CD4-positive, alpha-beta memory T cell (primary cell): ENCODE data around the gene PRDM7. TPM values are rescaled to one million over a fixed set of nuclear protein-coding genes. Genes with fewer than 3 reads are reported as not detected.
A peak's percentile ranks its signal among the peaks of the same experiment; 100 is the strongest.
"Not testable (repeated sequence)": the region's sequence is repeated elsewhere in the genome, so short reads cannot be mapped to it uniquely, and the experiment has no call there.

Experiments
- CTCF ChIA-PET: fragments of 350-600 bp; sonication (Branson Sonifier 250); formaldehyde crosslinking; loops from one replicate; lab custom pipeline; 2021; ENCODE audit warnings: inconsistent platforms; ENCODE audit not compliant: partially characterized antibody; lab: Charles Lee
- POLR2A ChIA-PET: fragments of 350-600 bp; sonication (Branson Sonifier 250); formaldehyde crosslinking; loops from one replicate; lab custom pipeline; 2021; ENCODE audit not compliant: partially characterized antibody; lab: Charles Lee
- DNase-seq, 5 donors: peaks; one replicate each; pipeline versions ENCODE4 v3.0.0 to v3.0.0-alpha.2; 2020 to 2022; ENCODE audit warnings: mixed read lengths in 1 of 5
- H3K27ac ChIP-seq: one replicate; pipeline ENCODE4 v1.7.0; 2013; ENCODE audit warnings: low read depth, low read length
- H3K27me3 ChIP-seq: 2 replicates; pipeline ENCODE4 v1.7.0; 2013; ENCODE audit warnings: mild to moderate bottlenecking, low read length, moderate library complexity; ENCODE audit not compliant: insufficient read depth
- H3K36me3 ChIP-seq: 2 replicates; pipeline ENCODE4 v1.7.0; 2013; ENCODE audit warnings: mild to moderate bottlenecking, low read length, moderate library complexity; ENCODE audit not compliant: insufficient read depth
- H3K4me1 ChIP-seq: 2 replicates; pipeline ENCODE4 v1.7.0; 2013; ENCODE audit warnings: mild to moderate bottlenecking, low read length, moderate library complexity; ENCODE audit not compliant: insufficient read depth
- H3K4me3 ChIP-seq, 2 donors: one replicate each; pipeline ENCODE4 v1.7.0; 2013; ENCODE audit warnings: low read length in 2 of 2, mild to moderate bottlenecking in 1 of 2
- H3K9me3 ChIP-seq, 2 donors: one replicate each; pipeline ENCODE4 v1.7.0; 2013; ENCODE audit warnings: low read length in 2 of 2, control low read depth in 1 of 2; ENCODE audit not compliant: control insufficient read depth in 1 of 2
- H3K27ac Mint-ChIP-seq, 7 donors: one replicate each; pipeline ENCODE4 v1.8.0; 2020 to 2021; ENCODE audit warnings: mixed read lengths in 7 of 7, mild to moderate bottlenecking in 6 of 7, inconsistent platforms in 3 of 7, moderate library complexity in 3 of 7
- H3K27me3 Mint-ChIP-seq, 2 donors: one replicate each; pipeline ENCODE4 v1.8.0; 2020 to 2021; ENCODE audit warnings: mixed read lengths in 2 of 2
- H3K36me3 Mint-ChIP-seq, 2 donors: one replicate each; pipeline ENCODE4 v1.8.0; 2020 to 2021; ENCODE audit warnings: mixed read lengths in 2 of 2, inconsistent platforms in 1 of 2, mild to moderate bottlenecking in 1 of 2
- H3K4me1 Mint-ChIP-seq, 4 donors: one replicate each; pipeline ENCODE4 v1.8.0; 2020 to 2021; ENCODE audit warnings: mixed read lengths in 4 of 4, mild to moderate bottlenecking in 1 of 4
- H3K4me3 Mint-ChIP-seq, 8 donors: one replicate each; pipeline ENCODE4 v1.8.0; 2020 to 2021; ENCODE audit warnings: mixed read lengths in 8 of 8, mild to moderate bottlenecking in 7 of 8, moderate library complexity in 6 of 8, inconsistent platforms in 3 of 8
- H3K9me3 Mint-ChIP-seq, 8 donors: one replicate each; pipeline ENCODE4 v1.8.0; 2020 to 2021; ENCODE audit warnings: mixed read lengths in 8 of 8, mild to moderate bottlenecking in 5 of 8, inconsistent platforms in 3 of 8, moderate library complexity in 1 of 8
- intact Hi-C: fragments of 100-400 bp; cut with micrococcal nuclease; formaldehyde crosslinking; loops from one replicate; pipeline ENCODE4 v1.15.1; 2023
- polyA plus RNA-seq, 2 donors: library from polyadenylated mRNA; unstranded; fragments of 300-500 nt; fragmentation: Illumina TruSeq; gene quantifications; one replicate each; pipeline ENCODE4 v1.2.3, GENCODE V29; 2021
- total RNA-seq, 2 experiments: library from RNA; stranded (reverse); gene quantifications; one replicate each; pipeline ENCODE4 v1.2.3, GENCODE V29; 2021

Gene PRDM7
- total and polyA plus RNA-seq, 4 experiments from 2014 or later: not detected

GRCh38 chr16:90092781-90093180 lies 15.7 kb upstream of the PRDM7 start:
- H3K4me1 Mint-ChIP-seq, H3K9me3 ChIP-seq, H3K4me3 ChIP-seq, H3K27ac ChIP-seq, POLR2A ChIA-PET, H3K27ac Mint-ChIP-seq, intact Hi-C loops, H3K27me3 ChIP-seq, H3K4me1 ChIP-seq, H3K27me3 Mint-ChIP-seq, H3K36me3 Mint-ChIP-seq, H3K36me3 ChIP-seq, H3K9me3 Mint-ChIP-seq, H3K4me3 Mint-ChIP-seq, DNase-seq: not testable (repeated sequence)
- CTCF ChIA-PET: interaction anchor here (1.3 kb wide), 1 partner anchor 15 kb away, joined by 3 read pairs; no protein-coding TSS in a partner anchor

DNA sequence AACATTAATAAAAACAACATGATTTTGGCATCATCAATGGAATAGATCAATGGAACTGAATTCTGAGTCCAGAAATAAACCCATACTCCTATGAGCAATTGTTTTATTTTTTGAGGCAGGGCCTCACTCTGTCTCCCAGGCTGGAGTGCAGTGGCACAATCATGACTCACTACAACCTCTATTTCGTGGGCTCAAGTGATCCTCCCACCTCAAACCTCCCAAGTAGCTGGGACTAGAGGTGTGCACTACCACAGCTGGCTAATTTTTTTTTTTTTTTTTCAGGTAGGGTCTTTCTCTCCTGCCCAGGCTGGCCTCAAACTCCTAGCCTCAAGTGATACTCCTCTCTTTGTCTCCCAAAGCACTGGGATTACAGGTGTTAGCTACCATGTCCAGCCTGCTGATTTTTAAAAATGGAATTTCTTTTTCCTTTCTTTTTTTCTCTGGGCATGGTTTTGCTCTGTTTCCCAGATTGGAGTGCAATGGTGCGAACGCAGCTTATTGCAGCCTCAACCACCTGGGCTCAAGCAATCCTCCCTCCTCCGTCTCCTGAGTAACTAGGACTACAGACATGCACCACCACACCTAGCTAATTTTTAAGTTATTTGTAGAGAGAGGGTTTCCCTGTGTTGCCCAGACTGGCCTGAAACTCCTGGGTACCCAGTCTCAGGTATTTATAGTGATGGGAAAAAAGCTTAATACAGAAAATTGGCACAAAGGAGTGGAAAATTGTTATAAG lies 7.3 kb upstream of the PRDM7 start:
- H3K36me3 ChIP-seq: no peaks in the 10 kb centered on the region
- Mint-ChIP-seq H3K36me3 (peaks cover 0 to 5% of the 10 kb centered on the region in 2 donors), H3K27ac (peak overlapping the region in 1 of 7 donors; percentile 18), H3K9me3 (peaks cover 0 to 10% (median 0%) of the 10 kb centered on the region in 8 donors), H3K4me3 (peak overlapping the region in 1 of 8 donors; percentile 36), H3K4me1 (peaks cover 8 to 13% (median 9%) of the 10 kb centered on the region in 4 donors), H3K27me3 (peaks cover 1 to 12% of the 10 kb centered on the region in 2 donors)
- intact Hi-C loops: no loop called here
- ChIA-PET CTCF (no interaction called here), POLR2A (no interaction called here)
- no peaks in the 10 kb centered on the region for H3K9me3 ChIP-seq
- no peak overlapping the region for H3K27ac ChIP-seq
- no peak for DNase-seq
- H3K4me3 ChIP-seq: no peak overlapping the region
- H3K27me3 ChIP-seq: no peaks in the 10 kb centered on the region
- peaks cover 4% of the 10 kb centered on the region for H3K4me1 ChIP-seq

DNA sequence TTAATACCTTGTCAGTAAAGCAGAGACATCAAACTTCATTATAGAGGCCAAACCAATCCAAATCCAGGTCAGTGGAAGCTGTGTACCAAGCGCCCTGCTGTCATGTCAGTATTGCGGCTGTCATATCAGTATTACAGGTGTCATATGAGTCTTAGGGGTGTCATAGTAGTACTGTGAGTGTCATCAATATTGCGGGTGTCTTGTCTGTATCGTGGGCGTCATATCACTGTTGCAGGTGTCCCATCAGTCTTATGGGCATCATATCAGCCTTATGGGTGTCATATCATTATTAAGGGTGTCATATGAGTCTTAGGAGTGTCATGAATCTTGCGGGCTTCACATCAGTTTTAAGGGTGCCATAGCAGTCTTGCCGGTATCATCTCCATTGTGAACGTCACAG lies 6.0 kb upstream of the PRDM7 start:
- ChIA-PET POLR2A (no interaction called here), CTCF (interaction anchor here (0.7 to 1.6 kb wide), 3 partner anchors 60 to 85 kb away, joined by 3 read pairs; no protein-coding TSS in a partner anchor)
- no peak for DNase-seq
- no peaks in the 10 kb centered on the region for H3K36me3 ChIP-seq
- Mint-ChIP-seq H3K27ac (peak overlapping the region in 6 of 7 donors; percentile 8 to 95 (median 74)), H3K9me3 (peaks cover 0 to 10% (median 0%) of the 10 kb centered on the region in 8 donors), H3K4me3 (peak overlapping the region; percentile 90 to 98 (median 98)), H3K27me3 (peaks cover 1 to 12% of the 10 kb centered on the region in 2 donors), H3K36me3 (peaks cover 0 to 5% of the 10 kb centered on the region in 2 donors), H3K4me1 (peaks cover 8 to 14% (median 9%) of the 10 kb centered on the region in 4 donors)
- intact Hi-C loops: no loop called here
- H3K4me1 ChIP-seq: peaks cover 7% of the 10 kb centered on the region
- H3K9me3 ChIP-seq: no peaks in the 10 kb centered on the region
- H3K4me3 ChIP-seq: no peak overlapping the region
- no peaks in the 10 kb centered on the region for H3K27me3 ChIP-seq
- no peak overlapping the region for H3K27ac ChIP-seq

GRCh38 chr16:90081606-90081970 lies 4.5 kb upstream of the PRDM7 start:
- no peak for DNase-seq
- Mint-ChIP-seq H3K4me3 (peak overlapping the region; percentile 90 to 98 (median 98)), H3K4me1 (peaks cover 19 to 30% (median 20%) of the 10 kb centered on the region in 4 donors), H3K36me3 (peaks cover 0 to 7% of the 10 kb centered on the region in 2 donors), H3K27me3 (peaks cover 0 to 15% of the 10 kb centered on the region in 2 donors), H3K27ac (peak overlapping the region in 3 of 7 donors; percentile 94 to 97 (median 95)), H3K9me3 (peaks cover 0 to 10% (median 0%) of the 10 kb centered on the region in 8 donors)
- H3K9me3 ChIP-seq: no peaks in the 10 kb centered on the region
- H3K36me3 ChIP-seq: no peaks in the 10 kb centered on the region
- H3K27me3 ChIP-seq: no peaks in the 10 kb centered on the region
- H3K27ac ChIP-seq: no peak overlapping the region
- no peak overlapping the region for H3K4me3 ChIP-seq
- ChIA-PET POLR2A (no interaction called here), CTCF (interaction anchor here (0.7 to 1.3 kb wide), 2 partner anchors 8 to 238 kb away, joined by 3 to 4 read pairs; no protein-coding TSS in a partner anchor)
- peaks cover 23% of the 10 kb centered on the region for H3K4me1 ChIP-seq
- intact Hi-C loops: no loop called here

DNA sequence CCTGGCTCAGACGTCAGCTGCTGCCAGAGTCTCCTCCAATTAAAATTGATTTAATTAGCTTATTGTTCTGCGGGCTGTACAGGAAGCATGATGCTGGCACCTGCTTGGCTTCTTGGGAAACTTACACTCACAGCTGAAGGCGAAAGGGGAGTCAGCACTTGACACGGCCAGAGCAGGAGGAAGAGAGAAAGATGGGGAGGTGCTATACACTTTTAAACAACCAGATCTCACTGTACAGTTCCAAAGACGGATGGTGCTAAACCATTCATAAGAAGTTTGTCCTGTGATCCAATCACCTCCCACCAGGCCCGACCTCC lies 1.4 kb upstream of the PRDM7 start:
- Histone ChIP-seq H3K9me3 (no peaks in the 10 kb centered on the region), H3K4me1 (peaks cover 23% of the 10 kb centered on the region), H3K36me3 (no peaks in the 10 kb centered on the region), H3K27me3 (no peaks in the 10 kb centered on the region), H3K4me3 (no peak overlapping the region), H3K27ac (no peak overlapping the region)
- H3K4me3 Mint-ChIP-seq: peak overlapping the region in 2 of 8 donors; percentile 32 to 96
- H3K27ac Mint-ChIP-seq: no peak overlapping the region
- ChIA-PET POLR2A (no interaction called here), CTCF (interaction anchor here (1.1 kb wide), 1 partner anchor 14 kb away, joined by 3 read pairs; no protein-coding TSS in a partner anchor)
- H3K9me3 Mint-ChIP-seq: peaks cover 0 to 2% (median 0%) of the 10 kb centered on the region in 8 donors
- intact Hi-C loops: no loop called here
- DNase-seq: no peak
- H3K27me3 Mint-ChIP-seq: peaks cover 0 to 8% of the 10 kb centered on the region in 2 donors
- H3K4me1 Mint-ChIP-seq: peaks cover 19 to 33% (median 22%) of the 10 kb centered on the region in 4 donors
- peaks cover 0 to 7% of the 10 kb centered on the region in 2 donors for H3K36me3 Mint-ChIP-seq

- Histone ChIP-seq H3K4me1 (peaks cover 23% of the 10 kb centered on the region), H3K36me3 (no peaks in the 10 kb centered on the region), H3K27ac (peak overlapping the region; percentile 50), H3K9me3 (no peaks in the 10 kb centered on the region), H3K27me3 (no peaks in the 10 kb centered on the region), H3K4me3 (peak overlapping the region; percentile 36 to 49)
- peak overlapping the region; percentile 86 to 95 (median 90) for H3K27ac Mint-ChIP-seq
- ChIA-PET CTCF (interaction anchor here (1.1 kb wide), 1 partner anchor 14 kb away, joined by 3 read pairs; no protein-coding TSS in a partner anchor), POLR2A (no interaction called here)
- peak in 4 of 5 donors; percentile 53 to 70 (median 67) for DNase-seq
- peaks cover 0 to 8% of the 10 kb centered on the region in 2 donors for H3K27me3 Mint-ChIP-seq
- peaks cover 16 to 33% (median 20%) of the 10 kb centered on the region in 4 donors for H3K4me1 Mint-ChIP-seq
- intact Hi-C loops: no loop called here
- peak overlapping the region; percentile 83 to 97 (median 91) for H3K4me3 Mint-ChIP-seq
- H3K9me3 Mint-ChIP-seq: peaks cover 0 to 2% (median 0%) of the 10 kb centered on the region in 8 donors
- peaks cover 0 to 7% of the 10 kb centered on the region in 2 donors for H3K36me3 Mint-ChIP-seq
These were observed 837 bp upstream of the PRDM7 start for GRCh38 chr16:90077757-90078578.
